EH (cell line): ENCODE results near the gene SMIM36.
"Not testable (repeated sequence)": the region's sequence is repeated elsewhere in the genome, so short reads cannot be mapped to it uniquely, and the experiment has no call there.

ENCODE experiments used
- DNase-seq: peaks from one replicate; pipeline ENCODE4 v3.0.0-alpha.2; 2015; ENCODE audit warnings: low read depth

Gene SMIM36

GRCh38 chr17:55414983-55415382, 96.3 kb downstream of the SMIM36 start:
- DNase-seq, result no peak

- DNase-seq, result no peak
Measured at GRCh38 chr17:55413825-55414489, 97.3 kb downstream of the SMIM36 start.

GRCh38 chr17:55411463-55411855, 99.8 kb downstream of the SMIM36 start:
- DNase-seq, result no peak

GRCh38 chr17:55410722-55411462, 100.4 kb downstream of the SMIM36 start:
- peak; percentile 27 for DNase-seq

- no peak for DNase-seq
Measured at GRCh38 chr17:55409030-55409800, 102.0 kb downstream of the SMIM36 start.

- no peak for DNase-seq
Measured at GRCh38 chr17:55407641-55408566, 103.3 kb downstream of the SMIM36 start.

- no peak for DNase-seq
Measured at GRCh38 chr17:55405600-55405999, 105.7 kb downstream of the SMIM36 start.

- DNase-seq, result not testable (repeated sequence)
Measured at GRCh38 chr17:55404197-55404596, 107.1 kb downstream of the SMIM36 start.

GRCh38 chr17:55402374-55402773, 108.9 kb downstream of the SMIM36 start:
- no peak for DNase-seq
